ENCODE data around the gene NPAS3.

- TF ChIP-seq CTCF (conservative IDR thresholded peaks at IDR 0.05) (no peak), EZH2 (IDR thresholded peaks at IDR 0.05; ENCODE audit: low read depth) (no peak)
Observed at GRCh38 chr14:33110737-33111443, 172.2 kb downstream of the NPAS3 start.
